Lower leg skin (tissue), 3 donors: ENCODE measurements around the gene KBTBD3.

Experiments
- CTCF ChIP-seq, 3 donors: fragments of 450-650 bp; IDR thresholded peaks; one replicate each; pipeline ENCODE4 v1.5.1; 2016; ENCODE audit warnings: antibody characterized with exemption in 3 of 3, mild to moderate bottlenecking in 3 of 3, moderate library complexity in 2 of 3
- POLR2A ChIP-seq, 2 donors: fragments of 450-650 bp; IDR thresholded peaks; one replicate each; pipeline ENCODE4 v1.6.1; 2016 to 2017; ENCODE audit warnings: antibody characterized with exemption in 2 of 2, mild to moderate bottlenecking in 1 of 2, moderate library complexity in 1 of 2

DNA sequence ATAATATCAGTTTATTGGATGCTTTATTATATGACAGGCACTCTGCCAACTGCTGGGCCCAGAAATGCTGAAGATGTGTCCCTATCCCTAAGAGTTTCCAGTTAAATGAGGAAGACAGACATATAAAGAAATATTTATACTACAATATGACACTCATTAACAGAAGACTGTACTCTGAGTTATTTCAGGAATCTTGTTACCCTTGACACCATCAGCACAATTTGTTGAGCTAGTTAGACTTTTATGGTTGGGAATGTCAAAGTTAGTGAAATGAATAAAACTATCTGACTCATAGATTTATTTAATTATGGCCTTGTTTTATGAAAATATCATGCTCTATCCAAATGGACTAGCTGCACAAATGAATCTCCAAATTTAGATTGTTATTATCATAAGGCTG, 29.5 kb downstream of the KBTBD3 start:
- TF ChIP-seq CTCF (IDR thresholded peaks at IDR 0.05) (no peak), POLR2A (IDR thresholded peaks at IDR 0.05) (no peak)
